Measurements from ENCODE around the gene KCTD14. TPM values are rescaled to one million over a fixed set of nuclear protein-coding genes. Genes with fewer than 3 reads are reported as not detected.
"Not testable (repeated sequence)": the region's sequence is repeated elsewhere in the genome, so short reads cannot be mapped to it uniquely, and the experiment has no call there.

The KCTD14 gene
- total RNA-seq, 1 donor: not detected

DNA sequence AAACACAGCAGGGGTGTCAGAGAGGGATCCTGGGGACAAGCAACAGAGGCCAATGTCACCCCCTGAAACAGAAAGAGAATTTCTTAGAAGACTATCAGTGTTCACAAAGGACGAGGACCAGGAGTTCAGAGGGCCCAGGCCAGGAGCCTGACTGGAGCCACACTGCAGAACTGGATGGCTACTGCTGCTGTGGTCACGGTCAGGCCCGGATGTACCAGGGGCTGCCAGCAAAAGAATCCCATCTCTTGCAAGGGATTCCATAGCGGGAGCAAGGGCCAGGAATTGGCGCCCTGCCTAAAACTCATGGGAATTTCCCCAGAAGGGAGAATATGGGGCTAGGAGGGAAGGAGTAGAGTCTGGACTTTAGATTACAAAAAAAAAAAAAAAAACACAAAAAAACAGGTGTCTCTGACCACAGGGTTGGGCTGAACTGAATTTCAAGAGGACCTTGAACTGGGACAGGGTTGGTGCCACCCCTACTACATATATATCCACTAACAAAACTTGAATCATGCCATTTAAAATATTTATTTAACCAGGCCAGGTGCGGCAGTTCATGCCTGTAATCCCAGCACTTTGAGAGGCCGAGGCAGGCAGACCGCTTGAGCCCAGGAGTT, 15.7 kb upstream of the KCTD14 start:
- Histone ChIP-seq H3K9me3 (ENCODE audit: low read depth, low read length) (no peaks in the 10 kb centered on the region), H3K4me3 (ENCODE audit: low read length) (no peak overlapping the region), H3K27me3 (ENCODE audit: insufficient read depth, low read length) (no peaks in the 10 kb centered on the region), H3K4me1 (ENCODE audit: insufficient read depth, low read length) (peaks cover 12% of the 10 kb centered on the region)

- Histone ChIP-seq H3K4me1 (ENCODE audit: insufficient read depth, low read length) (peaks cover 12% of the 10 kb centered on the region), H3K9me3 (ENCODE audit: low read depth, low read length) (no peaks in the 10 kb centered on the region), H3K4me3 (ENCODE audit: low read length) (no peak overlapping the region)
Observed at GRCh38 chr11:78037825-78038620, 14.9 kb upstream of the KCTD14 start.

GRCh38 chr11:78037056-78037455, 14.0 kb upstream of the KCTD14 start:
- Histone ChIP-seq H3K9me3 (ENCODE audit: low read depth, low read length) (no peaks in the 10 kb centered on the region), H3K4me1 (ENCODE audit: insufficient read depth, low read length) (peaks cover 12% of the 10 kb centered on the region), H3K27me3 (ENCODE audit: insufficient read depth, low read length) (no peaks in the 10 kb centered on the region), H3K4me3 (ENCODE audit: low read length) (no peak overlapping the region)

More at GRCh38 chr11:78037825-78038620, 14.9 kb upstream of the KCTD14 start:
- no peaks in the 10 kb centered on the region for H3K27me3 ChIP-seq (ENCODE audit: insufficient read depth, low read length)

DNA sequence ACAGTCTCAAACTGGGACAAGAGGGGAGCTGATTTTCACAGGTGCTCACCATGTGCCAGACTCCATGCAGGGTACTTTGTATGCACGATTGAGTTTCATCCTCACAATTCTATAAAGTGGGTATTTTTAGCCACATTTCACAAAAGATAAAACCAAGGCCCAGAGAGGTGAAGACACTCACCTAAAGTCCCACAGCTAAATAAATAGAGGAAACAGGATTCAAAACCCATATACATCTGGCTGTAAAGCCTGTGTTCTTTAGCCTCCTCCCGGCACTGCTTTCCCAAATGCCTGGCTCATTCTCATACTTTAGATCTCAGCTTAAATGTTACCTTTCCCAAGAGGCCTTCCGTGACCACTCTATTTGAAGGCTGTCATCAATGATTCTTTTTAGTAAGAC, 13.2 kb upstream of the KCTD14 start:
- Histone ChIP-seq H3K4me3 (ENCODE audit: low read length) (no peak overlapping the region), H3K4me1 (ENCODE audit: insufficient read depth, low read length) (peaks cover 12% of the 10 kb centered on the region), H3K9me3 (ENCODE audit: low read depth, low read length) (no peaks in the 10 kb centered on the region), H3K27me3 (ENCODE audit: insufficient read depth, low read length) (no peaks in the 10 kb centered on the region)

DNA sequence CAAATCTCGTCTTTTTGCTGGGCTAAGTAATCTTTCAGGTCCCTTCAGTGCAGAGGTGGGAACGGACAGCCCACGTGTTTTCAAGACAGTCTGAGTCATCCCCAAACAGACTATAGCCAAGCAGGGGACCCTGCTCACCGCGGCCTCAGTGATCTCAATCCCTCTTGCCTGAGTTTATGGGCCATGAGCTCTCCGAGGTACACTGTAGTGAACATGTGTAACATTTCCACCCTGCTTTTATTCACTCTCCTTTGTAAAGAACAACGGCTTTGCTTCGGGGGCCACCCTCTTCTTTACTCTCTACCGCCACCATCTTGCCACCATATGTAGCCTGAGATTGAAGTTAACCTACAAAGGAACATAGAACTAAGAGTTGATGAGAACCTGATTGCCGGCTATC, 11.5 kb upstream of the KCTD14 start:
- no peaks in the 10 kb centered on the region for H3K27me3 ChIP-seq (ENCODE audit: insufficient read depth, low read length)
- no peak overlapping the region for H3K4me3 ChIP-seq (ENCODE audit: low read length)
- peaks cover 5% of the 10 kb centered on the region for H3K4me1 ChIP-seq (ENCODE audit: insufficient read depth, low read length)
- no peaks in the 10 kb centered on the region for H3K9me3 ChIP-seq (ENCODE audit: low read depth, low read length)

DNA sequence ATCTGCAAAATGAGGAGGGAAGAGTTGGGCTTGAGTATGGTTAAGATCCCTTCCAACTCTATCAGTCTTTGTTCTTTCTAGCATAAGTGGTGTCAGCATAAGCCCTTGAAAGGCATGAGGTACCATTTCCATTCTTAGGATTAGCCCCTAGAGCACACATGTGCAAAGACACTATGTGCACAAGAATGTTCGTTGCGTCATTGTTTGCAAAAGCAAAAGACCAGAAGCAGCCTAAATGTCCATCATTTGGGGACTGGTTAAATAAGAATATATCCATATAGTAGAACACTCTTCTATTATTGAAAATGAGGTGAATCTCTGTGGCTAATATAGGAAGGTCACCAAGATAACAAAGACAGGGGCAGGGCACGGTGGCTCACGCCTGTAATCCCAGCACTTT, 10.0 kb upstream of the KCTD14 start:
- H3K4me1 ChIP-seq (ENCODE audit: insufficient read depth, low read length): no peaks in the 10 kb centered on the region
- no peaks in the 10 kb centered on the region for H3K9me3 ChIP-seq (ENCODE audit: low read depth, low read length)
- no peaks in the 10 kb centered on the region for H3K27me3 ChIP-seq (ENCODE audit: insufficient read depth, low read length)
- H3K4me3 ChIP-seq (ENCODE audit: low read length): no peak overlapping the region

DNA sequence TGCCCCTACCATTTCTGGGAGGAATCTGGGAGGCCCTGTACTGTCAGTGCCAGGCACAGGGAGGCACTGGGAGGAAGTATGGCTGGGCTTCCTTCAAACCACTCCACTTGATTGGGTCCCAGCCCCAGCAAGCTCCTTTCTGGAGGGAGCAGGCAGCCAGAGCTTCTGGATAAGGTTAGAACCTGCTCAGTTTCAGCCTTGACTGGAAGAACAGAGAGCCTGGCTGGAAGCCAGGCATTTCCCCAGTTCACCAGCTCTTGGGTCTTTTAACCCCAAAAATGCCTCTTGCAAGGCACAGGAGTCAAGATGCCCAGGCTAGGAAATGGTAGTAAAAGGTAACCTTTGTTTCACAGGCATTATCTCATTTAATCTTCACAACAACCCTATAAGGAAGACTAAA, 9.0 kb upstream of the KCTD14 start:
- Histone ChIP-seq H3K9me3 (ENCODE audit: low read depth, low read length) (no peaks in the 10 kb centered on the region), H3K27me3 (ENCODE audit: insufficient read depth, low read length) (no peaks in the 10 kb centered on the region), H3K4me1 (ENCODE audit: insufficient read depth, low read length) (no peaks in the 10 kb centered on the region)

GRCh38 chr11:78031629-78032028, 8.6 kb upstream of the KCTD14 start:
- no peaks in the 10 kb centered on the region for H3K27me3 ChIP-seq (ENCODE audit: insufficient read depth, low read length)
- H3K4me3 ChIP-seq (ENCODE audit: low read length): no peak overlapping the region
- no peaks in the 10 kb centered on the region for H3K9me3 ChIP-seq (ENCODE audit: low read depth, low read length)
- H3K4me1 ChIP-seq (ENCODE audit: insufficient read depth, low read length): no peaks in the 10 kb centered on the region

More for the DNA sequence above, 9.0 kb upstream of the KCTD14 start:
- H3K4me3 ChIP-seq (ENCODE audit: low read length): no peak overlapping the region

DNA sequence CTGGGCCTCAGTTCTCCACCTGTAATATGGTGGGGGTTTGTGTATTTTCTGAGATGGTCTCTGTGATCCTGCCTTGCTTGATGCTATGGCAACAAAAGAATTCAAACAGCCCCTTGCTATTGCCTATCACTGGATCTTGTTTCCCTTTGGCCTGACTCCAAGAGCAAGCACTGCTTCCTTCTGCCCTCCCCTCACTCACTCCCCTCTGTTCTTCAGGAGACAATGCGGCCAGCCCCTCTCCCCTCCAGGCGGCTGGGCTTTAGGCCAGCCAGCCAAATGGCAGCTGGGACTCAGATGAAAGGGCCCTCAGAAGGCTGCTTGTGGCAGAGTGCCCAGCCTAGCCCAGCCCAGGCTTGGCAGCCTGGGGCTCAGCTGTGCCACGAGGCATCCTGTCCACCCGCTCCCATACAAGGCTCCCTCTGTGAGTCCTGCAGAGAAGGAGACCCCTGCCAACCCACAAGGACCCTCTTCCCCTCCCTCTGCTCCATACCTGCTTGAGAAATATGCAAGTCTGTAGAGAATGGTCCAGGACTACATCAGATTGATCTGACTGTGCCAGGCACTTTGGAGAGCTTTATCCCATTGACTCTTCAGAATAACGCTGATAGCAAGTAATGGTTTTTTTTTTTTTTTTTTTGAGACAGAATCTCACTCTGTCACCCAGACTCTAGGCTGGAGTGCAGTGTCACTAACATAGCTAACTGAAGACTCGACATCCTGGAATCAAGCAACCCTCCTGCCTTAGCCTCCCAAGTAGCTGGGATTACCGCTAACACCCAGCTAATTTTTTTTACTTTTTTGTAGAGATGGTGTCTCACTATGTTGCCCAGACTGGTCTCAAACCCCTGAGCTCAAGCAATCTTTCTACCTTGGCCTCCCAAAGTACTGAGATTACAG, 7.6 kb upstream of the KCTD14 start:
- no peaks in the 10 kb centered on the region for H3K9me3 ChIP-seq (ENCODE audit: low read depth, low read length)
- H3K27me3 ChIP-seq (ENCODE audit: insufficient read depth, low read length): no peaks in the 10 kb centered on the region
- H3K4me3 ChIP-seq (ENCODE audit: low read length): no peak overlapping the region
- no peaks in the 10 kb centered on the region for H3K4me1 ChIP-seq (ENCODE audit: insufficient read depth, low read length)

DNA sequence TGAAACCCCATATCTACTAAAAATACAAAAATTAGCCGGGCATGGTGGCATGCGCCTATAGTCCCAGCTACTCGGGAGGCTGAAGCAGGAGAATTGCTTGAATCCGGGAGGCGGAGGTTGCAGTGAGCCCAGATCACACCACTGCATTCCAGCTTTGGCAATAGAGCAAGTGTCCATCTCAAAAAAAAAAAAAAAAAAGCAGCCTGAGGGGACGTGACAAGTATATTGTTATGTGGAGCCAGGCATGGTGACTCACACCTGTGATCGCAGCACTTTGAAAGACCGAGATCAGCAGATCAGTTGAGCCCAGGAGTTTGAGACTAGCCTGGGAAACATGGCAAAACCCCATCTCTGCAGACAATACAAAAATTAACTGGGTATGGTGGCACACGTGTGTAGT, 5.3 kb upstream of the KCTD14 start:
- H3K9me3 ChIP-seq (ENCODE audit: low read depth, low read length); H3K27me3 ChIP-seq (ENCODE audit: insufficient read depth, low read length); H3K4me1 ChIP-seq (ENCODE audit: insufficient read depth, low read length); H3K4me3 ChIP-seq (ENCODE audit: low read length): not testable (repeated sequence)

- no peaks in the 10 kb centered on the region for H3K9me3 ChIP-seq (ENCODE audit: low read depth, low read length)
- peaks cover 6% of the 10 kb centered on the region for H3K27me3 ChIP-seq (ENCODE audit: insufficient read depth, low read length)
- no peak overlapping the region for H3K4me3 ChIP-seq (ENCODE audit: low read length)
- H3K4me1 ChIP-seq (ENCODE audit: insufficient read depth, low read length): no peaks in the 10 kb centered on the region
Observed at GRCh38 chr11:78027759-78028158, 4.7 kb upstream of the KCTD14 start.

- peaks cover 12% of the 10 kb centered on the region for H3K27me3 ChIP-seq (ENCODE audit: insufficient read depth, low read length)
- H3K4me1 ChIP-seq (ENCODE audit: insufficient read depth, low read length): no peaks in the 10 kb centered on the region
- H3K9me3 ChIP-seq (ENCODE audit: low read depth, low read length): no peaks in the 10 kb centered on the region
- H3K4me3 ChIP-seq (ENCODE audit: low read length): no peak overlapping the region
Observed at GRCh38 chr11:78025378-78025777, 2.3 kb upstream of the KCTD14 start.

- Histone ChIP-seq H3K27me3 (ENCODE audit: insufficient read depth, low read length) (peaks cover 12% of the 10 kb centered on the region), H3K4me1 (ENCODE audit: insufficient read depth, low read length) (no peaks in the 10 kb centered on the region), H3K9me3 (ENCODE audit: low read depth, low read length) (no peaks in the 10 kb centered on the region), H3K4me3 (ENCODE audit: low read length) (no peak overlapping the region)
Observed at GRCh38 chr11:78023426-78023825, 350 bp upstream of the KCTD14 start.

- Histone ChIP-seq H3K27me3 (ENCODE audit: insufficient read depth, low read length) (peaks cover 12% of the 10 kb centered on the region), H3K4me3 (ENCODE audit: low read length) (no peak overlapping the region), H3K4me1 (ENCODE audit: insufficient read depth, low read length) (no peaks in the 10 kb centered on the region), H3K9me3 (ENCODE audit: low read depth, low read length) (no peaks in the 10 kb centered on the region)
Observed at GRCh38 chr11:78021611-78022010, 1.5 kb downstream of the KCTD14 start.

- H3K9me3 ChIP-seq (ENCODE audit: low read depth, low read length): no peaks in the 10 kb centered on the region
- H3K4me3 ChIP-seq (ENCODE audit: low read length): no peak overlapping the region
- H3K4me1 ChIP-seq (ENCODE audit: insufficient read depth, low read length): no peaks in the 10 kb centered on the region
- peaks cover 12% of the 10 kb centered on the region for H3K27me3 ChIP-seq (ENCODE audit: insufficient read depth, low read length)
Observed at GRCh38 chr11:78020246-78020645, 2.8 kb downstream of the KCTD14 start.
